Transverse colon (tissue), 3 donors: ENCODE data around the gene SLC39A11.

ENCODE experiments used
- EP300 ChIP-seq: sonication (generic); formaldehyde crosslinking; IDR thresholded peaks from one replicate; pipeline ENCODE4 v1.6.1; 2017; ENCODE audit warnings: antibody characterized with exemption, low read depth
- TF ChIP-seq, protein P1 (sequence below), 5 experiments: fragments of 200-600 bp in 3 of 5; fragments of 450-650 bp in 2 of 5; sonication (generic) in 3 of 5; IDR thresholded peaks; 1 replicate in 2 of 5; 2 replicates in 3 of 5; pipeline ENCODE4 v1.5.1; 2016 to 2017; ENCODE audit warnings: antibody characterized with exemption in 5 of 5, inconsistent platforms in 3 of 5, mild to moderate bottlenecking in 2 of 5, moderate library complexity in 1 of 5

DNA sequence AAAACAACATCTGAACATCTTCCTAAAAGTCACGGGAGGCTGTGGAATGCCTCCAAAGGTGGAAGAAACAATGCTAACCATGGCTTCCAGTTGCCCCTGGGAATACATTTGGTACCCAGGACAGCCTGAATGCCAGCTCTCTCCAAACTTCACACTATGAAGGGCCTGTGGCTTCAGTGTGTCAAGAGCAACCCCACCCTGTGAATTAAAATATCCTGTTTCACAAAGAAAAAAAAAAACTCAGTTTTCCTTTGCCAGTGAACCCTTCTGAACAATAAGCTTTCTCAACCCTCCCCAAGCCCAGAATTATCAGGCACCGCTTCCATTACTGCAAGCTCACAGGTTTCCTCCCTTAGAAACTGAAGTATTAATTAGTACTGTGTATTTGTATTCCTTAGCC is 69.8 kb downstream of the SLC39A11 start:
- no peak for TF ChIP-seq EP300
- TF ChIP-seq, protein P1, sequence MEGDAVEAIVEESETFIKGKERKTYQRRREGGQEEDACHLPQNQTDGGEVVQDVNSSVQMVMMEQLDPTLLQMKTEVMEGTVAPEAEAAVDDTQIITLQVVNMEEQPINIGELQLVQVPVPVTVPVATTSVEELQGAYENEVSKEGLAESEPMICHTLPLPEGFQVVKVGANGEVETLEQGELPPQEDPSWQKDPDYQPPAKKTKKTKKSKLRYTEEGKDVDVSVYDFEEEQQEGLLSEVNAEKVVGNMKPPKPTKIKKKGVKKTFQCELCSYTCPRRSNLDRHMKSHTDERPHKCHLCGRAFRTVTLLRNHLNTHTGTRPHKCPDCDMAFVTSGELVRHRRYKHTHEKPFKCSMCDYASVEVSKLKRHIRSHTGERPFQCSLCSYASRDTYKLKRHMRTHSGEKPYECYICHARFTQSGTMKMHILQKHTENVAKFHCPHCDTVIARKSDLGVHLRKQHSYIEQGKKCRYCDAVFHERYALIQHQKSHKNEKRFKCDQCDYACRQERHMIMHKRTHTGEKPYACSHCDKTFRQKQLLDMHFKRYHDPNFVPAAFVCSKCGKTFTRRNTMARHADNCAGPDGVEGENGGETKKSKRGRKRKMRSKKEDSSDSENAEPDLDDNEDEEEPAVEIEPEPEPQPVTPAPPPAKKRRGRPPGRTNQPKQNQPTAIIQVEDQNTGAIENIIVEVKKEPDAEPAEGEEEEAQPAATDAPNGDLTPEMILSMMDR (IDR thresholded peaks at IDR 0.05), result no peak
